GM18909 (cell line): ENCODE data around the gene PLEKHJ1.

ENCODE experiments used
- ATAC-seq: cut with Tn5 transposase; IDR thresholded peaks from one replicate; pipeline ENCODE4 v1.9.1; 2021; ENCODE audit warnings: mild to moderate bottlenecking; ENCODE audit not compliant: unreplicated experiment, poor library complexity

The PLEKHJ1 gene

GRCh38 chr19:2187159-2187558 is 49.0 kb downstream of the PLEKHJ1 start:
- ATAC-seq: no peak

- no peak for ATAC-seq
These were observed 49.9 kb downstream of the PLEKHJ1 start for GRCh38 chr19:2186071-2186846.

GRCh38 chr19:2185734-2186070 is 50.4 kb downstream of the PLEKHJ1 start:
- no peak for ATAC-seq

- no peak for ATAC-seq
These were observed 51.6 kb downstream of the PLEKHJ1 start for GRCh38 chr19:2184422-2184975.
